Measurements from ENCODE around the gene RAB30. TPM values are rescaled to one million over a fixed set of nuclear protein-coding genes. Genes with fewer than 3 reads are reported as not detected.

The RAB30 gene
- total and polyA plus RNA-seq, 9 of the 15 experiments (the other 6 are each of a cell fraction or from before 2014, with no cell fraction given), result 0.29 to 1.3 (median 1.0) TPM

GRCh38 chr11:82980292-82980691, 91.4 kb downstream of the RAB30 start (continued):
- TF ChIP-seq NKRF (IDR thresholded peaks at IDR 0.05; ENCODE audit: borderline replicate concordance), result no peak
- TF ChIP-seq GTF3C2 (IDR thresholded peaks at IDR 0.05; ENCODE audit: borderline replicate concordance, extremely low read depth, insufficient read length), result no peak
- TF ChIP-seq RBM17 (IDR thresholded peaks at IDR 0.05; ENCODE audit: borderline replicate concordance, low read depth, low read length), result no peak
- TF ChIP-seq SP1 (CRISPR knock-in tag; IDR thresholded peaks at IDR 0.05), result no peak
- TF ChIP-seq CEBPG (CRISPR knock-in tag; IDR thresholded peaks at IDR 0.05), result no peak
- TF ChIP-seq CEBPG (tag; conservative IDR thresholded peaks at IDR 0.05 in 1 of 2, IDR thresholded peaks at IDR 0.05 in 1 of 2), result no peak
- no peak for TF ChIP-seq ZNF75A (CRISPR knock-in tag; IDR thresholded peaks at IDR 0.05)
- TF ChIP-seq NUFIP1 (IDR thresholded peaks at IDR 0.05; ENCODE audit: partially characterized antibody), result no peak
